GM23338 (cell line): ENCODE results near the gene FBXO15.

ENCODE experiments used
- CREB1 ChIP-seq: fragments of 250-450 bp; sonication (Bioruptor Pico); IDR thresholded peaks from 2 replicates; pipeline ENCODE4 v1.5.0; 2020; ENCODE audit warnings: low read depth, mild to moderate bottlenecking, moderate library complexity
- CTCF ChIP-seq, 2 experiments: fragments of 200-600 bp in 1 of 2; sonication (generic) in 1 of 2; conservative IDR thresholded peaks; 2 replicates each; pipeline versions ENCODE4 v1.5.1 to v1.6.1; 2016 to 2017; ENCODE audit warnings: antibody characterized with exemption in 2 of 2, low read depth in 2 of 2, mild to moderate bottlenecking in 2 of 2, moderate library complexity in 1 of 2
- EZH2 ChIP-seq: fragments of 200-600 bp; sonication (generic); IDR thresholded peaks from one replicate; pipeline ENCODE4 v1.8.0; 2017; ENCODE audit warnings: antibody characterized with exemption, mild to moderate bottlenecking, low read depth; ENCODE audit not compliant: unreplicated experiment
- EZH2phosphoT487 ChIP-seq: fragments of 200-600 bp; sonication (generic); IDR thresholded peaks from one replicate; pipeline ENCODE4 v1.8.1; 2018; ENCODE audit warnings: antibody characterized with exemption; ENCODE audit not compliant: unreplicated experiment
- JUNB ChIP-seq: IDR thresholded peaks from one replicate; pipeline ENCODE4 v1.6.1; 2016; ENCODE audit warnings: antibody characterized with exemption; ENCODE audit not compliant: unreplicated experiment
- POLR2AphosphoS5 ChIP-seq: IDR thresholded peaks from 2 replicates; pipeline ENCODE4 v1.6.1; 2016; ENCODE audit warnings: antibody characterized with exemption, low read depth
- REST ChIP-seq: IDR thresholded peaks from one replicate; pipeline ENCODE4 v1.6.1; 2018; ENCODE audit warnings: antibody characterized with exemption; ENCODE audit not compliant: unreplicated experiment
- STAT1 ChIP-seq: IDR thresholded peaks from one replicate; pipeline ENCODE4 v1.6.1; 2016; ENCODE audit warnings: antibody characterized with exemption; ENCODE audit not compliant: unreplicated experiment
- TF ChIP-seq, protein P1 (sequence below): fragments of 250-450 bp; sonication (Bioruptor Pico); IDR thresholded peaks from 2 replicates; pipeline ENCODE4 v1.5.0; 2020; ENCODE audit warnings: mild to moderate bottlenecking, moderate library complexity

DNA sequence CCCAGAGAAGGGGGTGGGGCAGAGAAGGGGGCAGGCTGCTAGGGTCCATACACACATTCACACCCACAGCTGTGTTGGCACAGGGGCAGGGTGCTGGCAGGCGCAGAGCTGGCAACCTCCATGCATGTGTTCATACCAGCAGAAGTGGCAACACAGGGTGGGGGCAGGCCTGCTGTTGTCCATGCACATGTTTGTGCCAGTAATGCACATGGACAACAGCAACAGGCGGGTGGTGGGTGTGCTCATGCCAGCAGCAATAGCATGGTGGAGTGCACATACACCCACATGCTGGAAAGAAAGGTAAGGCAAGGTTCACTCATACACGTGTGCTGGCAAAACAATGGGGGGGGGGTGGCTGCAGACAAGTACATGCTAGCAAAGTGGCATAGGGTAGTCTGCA is 54.7 kb downstream of the FBXO15 start:
- TF ChIP-seq POLR2AphosphoS5 (no peak), EZH2 (no peak), CTCF (conservative IDR thresholded peaks at IDR 0.05; ENCODE audit: low read depth in 2 of 2) (no peak), REST (no peak), EZH2phosphoT487 (no peak), STAT1 (no peak), CREB1 (CRISPR knock-in tag) (no peak), JUNB (no peak)
- TF ChIP-seq, protein P1, sequence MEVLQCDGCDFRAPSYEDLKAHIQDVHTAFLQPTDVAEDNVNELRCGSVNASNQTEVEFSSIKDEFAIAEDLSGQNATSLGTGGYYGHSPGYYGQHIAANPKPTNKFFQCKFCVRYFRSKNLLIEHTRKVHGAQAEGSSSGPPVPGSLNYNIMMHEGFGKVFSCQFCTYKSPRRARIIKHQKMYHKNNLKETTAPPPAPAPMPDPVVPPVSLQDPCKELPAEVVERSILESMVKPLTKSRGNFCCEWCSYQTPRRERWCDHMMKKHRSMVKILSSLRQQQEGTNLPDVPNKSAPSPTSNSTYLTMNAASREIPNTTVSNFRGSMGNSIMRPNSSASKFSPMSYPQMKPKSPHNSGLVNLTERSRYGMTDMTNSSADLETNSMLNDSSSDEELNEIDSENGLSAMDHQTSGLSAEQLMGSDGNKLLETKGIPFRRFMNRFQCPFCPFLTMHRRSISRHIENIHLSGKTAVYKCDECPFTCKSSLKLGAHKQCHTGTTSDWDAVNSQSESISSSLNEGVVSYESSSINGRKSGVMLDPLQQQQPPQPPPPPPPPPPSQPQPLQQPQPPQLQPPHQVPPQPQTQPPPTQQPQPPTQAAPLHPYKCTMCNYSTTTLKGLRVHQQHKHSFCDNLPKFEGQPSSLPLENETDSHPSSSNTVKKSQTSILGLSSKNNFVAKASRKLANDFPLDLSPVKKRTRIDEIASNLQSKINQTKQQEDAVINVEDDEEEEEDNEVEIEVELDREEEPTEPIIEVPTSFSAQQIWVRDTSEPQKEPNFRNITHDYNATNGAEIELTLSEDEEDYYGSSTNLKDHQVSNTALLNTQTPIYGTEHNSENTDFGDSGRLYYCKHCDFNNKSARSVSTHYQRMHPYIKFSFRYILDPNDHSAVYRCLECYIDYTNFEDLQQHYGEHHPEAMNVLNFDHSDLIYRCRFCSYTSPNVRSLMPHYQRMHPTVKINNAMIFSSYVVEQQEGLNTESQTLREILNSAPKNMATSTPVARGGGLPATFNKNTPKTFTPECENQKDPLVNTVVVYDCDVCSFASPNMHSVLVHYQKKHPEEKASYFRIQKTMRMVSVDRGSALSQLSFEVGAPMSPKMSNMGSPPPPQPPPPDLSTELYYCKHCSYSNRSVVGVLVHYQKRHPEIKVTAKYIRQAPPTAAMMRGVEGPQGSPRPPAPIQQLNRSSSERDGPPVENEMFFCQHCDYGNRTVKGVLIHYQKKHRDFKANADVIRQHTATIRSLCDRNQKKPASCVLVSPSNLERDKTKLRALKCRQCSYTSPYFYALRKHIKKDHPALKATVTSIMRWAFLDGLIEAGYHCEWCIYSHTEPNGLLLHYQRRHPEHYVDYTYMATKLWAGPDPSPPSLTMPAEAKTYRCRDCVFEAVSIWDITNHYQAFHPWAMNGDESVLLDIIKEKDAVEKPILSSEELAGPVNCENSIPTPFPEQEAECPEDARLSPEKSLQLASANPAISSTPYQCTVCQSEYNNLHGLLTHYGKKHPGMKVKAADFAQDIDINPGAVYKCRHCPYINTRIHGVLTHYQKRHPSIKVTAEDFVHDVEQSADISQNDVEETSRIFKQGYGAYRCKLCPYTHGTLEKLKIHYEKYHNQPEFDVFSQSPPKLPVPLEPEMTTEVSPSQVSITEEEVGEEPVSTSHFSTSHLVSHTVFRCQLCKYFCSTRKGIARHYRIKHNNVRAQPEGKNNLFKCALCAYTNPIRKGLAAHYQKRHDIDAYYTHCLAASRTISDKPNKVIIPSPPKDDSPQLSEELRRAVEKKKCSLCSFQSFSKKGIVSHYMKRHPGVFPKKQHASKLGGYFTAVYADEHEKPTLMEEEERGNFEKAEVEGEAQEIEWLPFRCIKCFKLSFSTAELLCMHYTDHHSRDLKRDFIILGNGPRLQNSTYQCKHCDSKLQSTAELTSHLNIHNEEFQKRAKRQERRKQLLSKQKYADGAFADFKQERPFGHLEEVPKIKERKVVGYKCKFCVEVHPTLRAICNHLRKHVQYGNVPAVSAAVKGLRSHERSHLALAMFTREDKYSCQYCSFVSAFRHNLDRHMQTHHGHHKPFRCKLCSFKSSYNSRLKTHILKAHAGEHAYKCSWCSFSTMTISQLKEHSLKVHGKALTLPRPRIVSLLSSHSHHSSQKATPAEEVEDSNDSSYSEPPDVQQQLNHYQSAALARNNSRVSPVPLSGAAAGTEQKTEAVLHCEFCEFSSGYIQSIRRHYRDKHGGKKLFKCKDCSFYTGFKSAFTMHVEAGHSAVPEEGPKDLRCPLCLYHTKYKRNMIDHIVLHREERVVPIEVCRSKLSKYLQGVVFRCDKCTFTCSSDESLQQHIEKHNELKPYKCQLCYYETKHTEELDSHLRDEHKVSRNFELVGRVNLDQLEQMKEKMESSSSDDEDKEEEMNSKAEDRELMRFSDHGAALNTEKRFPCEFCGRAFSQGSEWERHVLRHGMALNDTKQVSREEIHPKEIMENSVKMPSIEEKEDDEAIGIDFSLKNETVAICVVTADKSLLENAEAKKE = no peak
